ENCODE measurements around the gene STRN4. TPM values are rescaled to one million over a fixed set of nuclear protein-coding genes. Genes with fewer than 3 reads are reported as not detected.

Gene STRN4
- total RNA-seq, 2 donors from 2014 or later = 51.4 to 55.5 TPM

GRCh38 chr19:46744005-46744691 lies 2.1 kb downstream of the STRN4 start:
- Histone ChIP-seq H3K4me1 (peaks cover 38% of the 10 kb centered on the region), H3K9me3 (no peaks in the 10 kb centered on the region), H3K27ac (no peak overlapping the region), H3K4me3 (no peak overlapping the region), H3K27me3 (no peaks in the 10 kb centered on the region), H3K36me3 (replicated peaks in 1 of 2; ENCODE audit: insufficient read depth in 1 of 2, low read depth in 2 of 2) (no peaks in the 10 kb centered on the region)
- DNase-seq (no peak), ATAC-seq (no peak)
- intact Hi-C loops (cut with DNase I) = no loop called here
- TF ChIP-seq CTCF (IDR thresholded peaks at IDR 0.05) (no peak), POLR2A (IDR thresholded peaks at IDR 0.05) (no peak)
- 86 to 90% methylated on average over 12 of the region's 12 CpGs for WGBS, 2 donors

DNA sequence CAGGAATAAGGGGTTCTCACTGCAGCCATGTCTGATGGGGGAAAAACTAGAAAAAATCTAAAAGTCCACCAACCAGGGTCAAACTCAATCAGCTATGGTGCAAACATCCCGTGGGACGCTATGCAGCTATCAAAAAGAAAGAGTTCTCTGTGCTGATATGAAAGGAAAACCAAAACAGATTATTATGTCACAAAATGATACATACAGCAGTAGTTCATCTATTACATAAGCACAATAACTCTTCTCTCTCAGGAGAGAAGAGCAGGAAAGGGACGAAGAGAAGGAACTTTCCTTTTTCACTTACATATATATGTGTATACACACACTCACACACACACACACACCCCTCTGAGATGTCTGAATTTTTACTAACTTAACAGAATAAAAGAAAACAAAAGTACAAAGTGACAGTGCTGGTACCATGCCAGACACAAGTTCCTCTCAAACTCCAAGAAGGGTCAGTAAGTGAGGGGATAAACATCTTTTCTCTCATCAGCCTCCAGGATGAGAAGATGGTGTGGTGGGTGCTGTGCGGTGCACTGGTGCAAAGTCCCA lies 3.2 kb downstream of the STRN4 start:
- H3K27me3 ChIP-seq = no peaks in the 10 kb centered on the region
- H3K36me3 ChIP-seq (replicated peaks in 1 of 2; ENCODE audit: insufficient read depth in 1 of 2, low read depth in 2 of 2) = no peaks in the 10 kb centered on the region
- TF ChIP-seq CTCF (IDR thresholded peaks at IDR 0.05) (no peak), POLR2A (IDR thresholded peaks at IDR 0.05) (no peak)
- ATAC-seq (no peak), DNase-seq (no peak)
- H3K4me3 ChIP-seq = no peak overlapping the region
- intact Hi-C loops (cut with DNase I) = no loop called here
- H3K27ac ChIP-seq = no peak overlapping the region
- no peaks in the 10 kb centered on the region for H3K9me3 ChIP-seq
- 54 to 64% methylated on average over 4 of the region's 4 CpGs for WGBS, 2 donors
- H3K4me1 ChIP-seq = peaks cover 38% of the 10 kb centered on the region

DNA sequence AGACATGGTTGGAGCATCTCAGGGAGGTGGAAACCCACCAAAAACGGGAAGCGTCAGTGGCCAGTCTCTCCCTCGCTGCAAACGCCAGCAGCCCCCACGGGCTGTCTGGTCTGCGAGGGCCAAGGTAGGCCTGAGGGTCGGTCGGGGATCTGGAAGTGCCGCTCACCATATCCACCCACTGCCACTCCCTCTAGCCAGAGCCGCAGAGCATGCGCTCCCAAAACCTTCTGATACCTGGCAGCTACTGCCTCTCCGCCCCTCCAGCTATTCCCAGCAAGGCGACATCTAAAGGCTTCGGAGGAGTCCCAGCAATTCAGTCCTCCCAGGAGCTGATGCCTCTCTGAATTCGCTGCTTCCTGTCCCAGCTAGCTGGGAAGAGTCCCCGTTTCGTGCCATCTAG lies 4.8 kb downstream of the STRN4 start:
- no peak overlapping the region for H3K4me3 ChIP-seq
- WGBS, 2 donors = 84 to 86% methylated on average over 8 to 17 of the region's 17 CpGs
- TF ChIP-seq CTCF (IDR thresholded peaks at IDR 0.05) (no peak), POLR2A (IDR thresholded peaks at IDR 0.05) (no peak)
- ATAC-seq (no peak), DNase-seq (no peak)
- H3K9me3 ChIP-seq = no peaks in the 10 kb centered on the region
- H3K36me3 ChIP-seq (replicated peaks in 1 of 2; ENCODE audit: insufficient read depth in 1 of 2, low read depth in 2 of 2) = no peaks in the 10 kb centered on the region
- intact Hi-C loops (cut with DNase I) = no loop called here
- H3K4me1 ChIP-seq = peaks cover 28% of the 10 kb centered on the region
- no peaks in the 10 kb centered on the region for H3K27me3 ChIP-seq
- no peak overlapping the region for H3K27ac ChIP-seq

- no peaks in the 10 kb centered on the region for H3K27me3 ChIP-seq
- H3K36me3 ChIP-seq (replicated peaks in 1 of 2; ENCODE audit: insufficient read depth in 1 of 2, low read depth in 2 of 2) = peaks cover 0 to 2% of the 10 kb centered on the region in 2 donors
- DNase-seq (peak in 1 of 4 donors; percentile 30), ATAC-seq (peak; percentile 22)
- no peak overlapping the region for H3K27ac ChIP-seq
- H3K4me1 ChIP-seq = peaks cover 19% of the 10 kb centered on the region
- TF ChIP-seq POLR2A (IDR thresholded peaks at IDR 0.05) (no peak), CTCF (IDR thresholded peaks at IDR 0.05) (no peak)
- no peaks in the 10 kb centered on the region for H3K9me3 ChIP-seq
- H3K4me3 ChIP-seq = no peak overlapping the region
- WGBS, 2 donors = 79 to 86% methylated on average over 5 to 14 of the region's 14 CpGs
- intact Hi-C loops (cut with DNase I) = no loop called here
Observed at GRCh38 chr19:46739290-46739771, 6.9 kb downstream of the STRN4 start.
